ENCODE measurements around the gene KLF15.
"Not testable (repeated sequence)": the region's sequence is repeated elsewhere in the genome, so short reads cannot be mapped to it uniquely, and the experiment has no call there.

KLF15 gene

GRCh38 chr3:126345641-126346460, 11.4 kb downstream of the KLF15 start:
- DNase-seq, result no peak

DNA sequence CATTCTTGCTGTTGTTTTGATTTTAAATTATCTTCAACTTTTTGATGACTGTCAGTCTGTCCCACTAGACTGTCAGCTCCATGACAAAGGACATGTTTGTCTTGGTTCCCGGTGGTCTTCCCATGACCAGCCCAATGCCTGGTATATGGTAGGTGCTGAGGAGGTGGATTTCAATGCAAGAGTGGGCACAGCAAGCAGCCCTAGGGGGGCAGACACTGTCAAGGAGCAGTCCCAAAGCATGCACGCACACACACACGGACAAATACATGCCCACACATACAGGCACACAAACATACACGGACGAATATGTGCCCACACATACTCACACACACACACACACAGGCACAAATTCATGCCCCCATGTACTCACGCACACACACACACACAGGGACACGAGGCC, 12.0 kb downstream of the KLF15 start:
- no peak for DNase-seq

- DNase-seq, result no peak
Measured at GRCh38 chr3:126344380-126345041, 12.7 kb downstream of the KLF15 start.

- DNase-seq, result no peak
Measured at GRCh38 chr3:126343649-126344035, 13.6 kb downstream of the KLF15 start.

- DNase-seq, result no peak
Measured at GRCh38 chr3:126342991-126343648, 14.1 kb downstream of the KLF15 start.

GRCh38 chr3:126342211-126342610, 15.0 kb downstream of the KLF15 start:
- DNase-seq, result no peak

GRCh38 chr3:126341755-126342150, 15.5 kb downstream of the KLF15 start:
- DNase-seq, result no peak

GRCh38 chr3:126340943-126341754, 16.1 kb downstream of the KLF15 start:
- DNase-seq, result no peak

DNA sequence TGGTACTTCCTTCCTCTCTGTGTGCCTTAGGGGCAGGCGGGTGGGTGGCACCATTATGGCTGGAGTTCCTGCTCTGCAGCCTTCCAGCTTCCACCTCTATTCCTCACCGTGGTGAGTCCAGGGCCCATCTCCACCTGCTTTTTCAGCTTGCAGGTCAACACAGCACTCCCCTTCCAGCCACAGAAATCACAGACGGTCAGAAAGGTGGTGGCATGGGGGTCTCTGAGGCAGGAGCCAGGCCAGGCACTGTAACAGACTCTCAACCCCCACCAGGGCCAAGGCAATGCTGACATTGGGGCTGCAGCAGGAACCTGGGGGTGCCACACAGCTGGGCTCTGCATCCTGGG, 16.6 kb downstream of the KLF15 start:
- no peak for DNase-seq

DNA sequence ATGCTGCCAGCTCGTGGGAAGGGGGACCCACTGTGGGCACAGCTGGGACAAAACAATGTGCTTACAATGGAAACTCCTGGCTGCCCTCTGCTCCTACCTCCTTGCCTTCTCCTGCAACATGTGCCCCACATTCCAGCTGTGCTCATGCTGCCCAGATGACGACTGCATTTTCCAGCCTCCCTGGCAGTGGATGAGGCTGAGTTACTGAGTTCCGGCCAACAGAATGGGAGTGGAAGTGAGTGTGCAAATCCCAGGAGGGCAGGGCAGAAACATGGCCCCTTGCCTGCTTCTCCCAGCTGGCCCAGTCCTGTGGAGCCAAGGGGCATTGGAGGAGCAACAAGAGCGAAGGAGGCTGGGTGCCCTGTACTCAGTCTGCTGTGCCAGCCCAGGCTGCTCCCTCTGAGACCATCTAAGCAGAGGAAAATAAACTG, 17.1 kb downstream of the KLF15 start:
- DNase-seq, result no peak

- no peak for DNase-seq
Measured at GRCh38 chr3:126339466-126339865, 17.7 kb downstream of the KLF15 start.

GRCh38 chr3:126338790-126339288, 18.4 kb downstream of the KLF15 start:
- DNase-seq, result no peak

DNA sequence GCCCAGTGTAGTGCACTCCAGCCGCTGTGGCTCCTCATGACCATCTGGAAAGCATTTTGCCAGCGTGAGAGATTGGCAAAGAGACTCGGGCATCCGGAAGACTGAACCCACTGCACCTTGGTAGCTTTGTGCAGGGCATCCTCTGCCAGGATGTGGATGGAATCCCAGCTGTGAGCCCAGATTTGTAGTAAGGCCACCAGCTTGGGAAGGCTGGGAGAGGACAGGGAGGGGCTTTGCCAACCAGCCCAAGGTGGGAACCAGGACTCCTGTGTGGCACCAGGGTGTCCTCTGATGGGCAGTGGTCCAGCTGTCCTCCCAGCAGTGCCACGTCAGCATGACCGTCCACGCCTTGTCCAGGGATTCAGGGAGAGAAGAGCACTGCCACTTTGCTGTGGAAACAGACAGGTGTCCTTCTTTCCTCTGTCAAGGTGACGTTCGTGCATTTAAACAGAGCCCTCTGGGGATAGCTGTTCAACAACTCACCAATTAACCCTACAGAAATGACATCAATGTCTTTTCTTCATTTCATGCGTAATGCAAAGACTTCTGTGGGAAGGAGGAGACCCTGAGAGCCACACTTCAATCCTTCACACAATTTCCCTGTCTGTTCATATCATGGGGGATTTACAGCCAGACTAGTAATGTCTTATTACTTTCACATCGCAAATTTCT, 19.1 kb downstream of the KLF15 start:
- DNase-seq, result no peak

DNA sequence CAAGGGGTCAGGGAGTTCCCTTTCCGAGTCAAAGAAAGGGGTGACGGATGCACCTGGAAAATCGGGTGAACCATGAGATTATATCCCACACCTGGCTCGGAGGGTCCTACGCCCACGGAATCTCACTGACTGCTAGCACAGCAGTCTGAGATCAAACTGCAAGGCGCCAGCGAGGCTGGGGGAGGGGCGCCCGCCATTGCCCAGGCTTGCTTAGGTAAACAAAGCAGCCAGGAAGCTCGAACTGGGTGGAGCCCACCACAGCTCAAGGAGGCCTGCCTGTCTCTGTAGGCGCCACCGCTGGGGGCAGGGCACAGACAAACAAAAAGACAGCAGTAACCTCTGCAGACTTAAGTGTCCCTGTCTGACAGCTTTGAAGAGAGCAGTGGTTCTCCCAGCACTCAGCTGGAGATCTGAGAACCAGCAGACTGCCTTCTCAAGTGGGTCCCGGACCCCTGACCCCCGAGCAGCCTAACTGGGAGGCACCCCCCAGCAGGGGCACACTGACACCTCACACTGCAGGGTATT, 25.3 kb downstream of the KLF15 start:
- not testable (repeated sequence) for DNase-seq

GRCh38 chr3:126329927-126330725, 27.1 kb downstream of the KLF15 start:
- DNase-seq, result no peak

DNA sequence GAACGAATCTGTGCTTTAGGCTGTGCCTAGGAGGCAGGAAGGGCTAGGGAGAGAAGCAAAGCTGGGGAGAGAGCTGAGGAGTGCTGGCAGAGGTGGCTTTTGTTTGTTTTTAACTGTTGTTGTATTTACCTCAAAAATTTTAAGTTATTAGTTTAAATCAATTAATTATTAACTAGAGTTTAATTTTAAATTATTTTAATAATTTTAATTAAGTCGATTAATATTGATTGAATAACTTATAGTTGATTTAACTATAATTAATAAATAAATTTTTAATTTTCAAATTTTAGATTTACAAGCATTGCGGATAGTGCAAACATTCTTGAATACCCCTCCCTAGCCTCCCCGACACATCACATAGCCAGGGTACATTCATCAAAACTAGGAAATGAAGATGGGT, 30.6 kb downstream of the KLF15 start:
- no peak for DNase-seq

- no peak for DNase-seq
Measured at GRCh38 chr3:126322181-126322967, 34.8 kb downstream of the KLF15 start.

DNA sequence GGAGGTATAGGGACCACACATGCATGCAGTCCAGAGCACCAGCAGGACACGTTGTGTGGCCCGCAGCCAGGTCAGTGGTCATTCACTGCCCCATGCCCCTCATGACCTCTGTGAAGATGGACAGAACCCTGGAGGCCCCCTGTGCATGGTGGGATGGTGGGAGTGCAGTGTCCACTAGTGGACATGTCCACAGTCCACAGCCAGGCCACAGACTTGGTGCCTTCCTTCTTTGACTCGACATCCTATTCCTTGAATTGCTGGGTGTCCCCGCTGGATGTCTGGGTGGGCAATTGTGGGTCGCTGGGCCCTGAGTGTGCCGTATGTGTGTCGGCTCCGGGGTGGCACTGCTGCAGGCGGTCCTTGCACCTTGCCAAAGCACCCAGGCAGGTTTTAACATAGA, 35.7 kb downstream of the KLF15 start:
- DNase-seq, result no peak

DNA sequence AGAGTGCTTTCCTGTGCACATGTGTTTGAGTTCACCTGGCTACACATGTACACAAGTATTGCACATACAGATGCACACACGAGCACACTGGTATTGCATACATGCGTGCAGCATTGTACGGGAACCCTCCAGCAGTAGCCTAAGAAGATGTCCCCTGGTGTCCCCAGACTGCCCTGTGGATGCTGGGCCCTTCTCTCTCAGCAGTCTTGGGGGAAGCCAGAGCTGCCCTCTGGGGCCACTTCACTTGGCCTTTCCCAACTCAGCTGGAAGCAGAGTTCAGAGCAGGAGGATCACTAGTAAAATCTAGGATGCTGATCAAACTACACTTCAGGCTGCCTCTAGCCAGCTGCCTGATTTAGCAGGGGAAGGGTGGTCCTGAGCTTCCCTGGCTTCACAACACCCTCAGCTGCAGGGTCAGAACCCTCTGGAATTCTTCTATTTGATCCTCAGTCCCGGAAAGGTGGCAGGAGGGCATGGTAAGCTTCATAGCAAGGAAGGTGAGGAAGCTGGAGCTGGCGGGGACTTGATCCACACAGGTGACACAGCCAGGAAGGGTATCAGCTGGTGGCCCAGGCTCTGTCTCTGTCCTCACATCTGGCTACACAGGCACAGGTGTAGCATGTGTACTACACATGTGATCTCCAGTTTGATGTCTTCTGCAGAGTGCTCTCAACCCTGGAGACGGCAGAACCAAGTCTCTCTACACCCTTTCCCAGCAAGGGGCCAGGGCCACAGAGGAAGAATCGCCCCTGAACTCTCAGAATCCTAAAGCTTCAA, 36.5 kb downstream of the KLF15 start:
- DNase-seq, result no peak
